ENCODE results near the gene NYAP2. TPM values are rescaled to one million over a fixed set of nuclear protein-coding genes. Genes with fewer than 3 reads are reported as not detected.

NYAP2 gene
- total and polyA plus RNA-seq, 2 of the 4 experiments (the other 2 are of a cell fraction): not detected

GRCh38 chr2:225496568-225496967 is 97.1 kb downstream of the NYAP2 start:
- H3K4me3 ChIP-seq (ENCODE audit: insufficient read depth, low read depth, low read length): no peak overlapping the region
- no peak overlapping the region for H2AK5ac ChIP-seq (ENCODE audit: low read depth, low read length)
- no peak overlapping the region for H3K4ac ChIP-seq (ENCODE audit: low read depth, low read length)
- H3K14ac ChIP-seq (replicated peaks; ENCODE audit: low read depth, low read length): no peak overlapping the region
- H3K27ac ChIP-seq (ENCODE audit: insufficient read depth, low read length): no peak overlapping the region
- no peak overlapping the region for H3K9ac ChIP-seq (ENCODE audit: low read depth, low read length)
- H3K79me1 ChIP-seq (ENCODE audit: low read depth in 1 of 2, low read length in 2 of 2): no peaks in the 10 kb centered on the region
- no peak for ATAC-seq (ENCODE audit: low read depth)
- no peak overlapping the region for H3K4me2 ChIP-seq (ENCODE audit: low read depth, low read length)
- DNase-seq: no peak
- no peak overlapping the region for H4K91ac ChIP-seq (ENCODE audit: insufficient read depth, low read depth, low read length)
- no peaks in the 10 kb centered on the region for H3K27me3 ChIP-seq (ENCODE audit: control insufficient read depth, insufficient read depth, low read length)
- H4K20me1 ChIP-seq (ENCODE audit: insufficient read depth, low read length): no peaks in the 10 kb centered on the region
- ChIA-PET CTCF (no interaction called here), POLR2A (ENCODE audit: unreplicated experiment) (no interaction called here)
- no peaks in the 10 kb centered on the region for H3K9me3 ChIP-seq (ENCODE audit: control insufficient read depth, insufficient read depth, low read length)
- no peak overlapping the region for H2BK15ac ChIP-seq (ENCODE audit: low read depth, low read length)
- no peak overlapping the region for H2AK9ac ChIP-seq (replicated peaks; ENCODE audit: low read depth, low read length, poor library complexity)
- H2AFZ ChIP-seq (replicated peaks; ENCODE audit: low read length, poor library complexity): no peak overlapping the region
- H3K56ac ChIP-seq (ENCODE audit: extremely low read depth, insufficient read depth, low read length): no peak overlapping the region
- intact Hi-C loops (cut with micrococcal nuclease) (no loop called here), dilution Hi-C loops (cut with HindIII; ENCODE audit: low sequenced_read_pairs, unreplicated experiment) (no loop called here), in situ Hi-C loops (cut with MboI; ENCODE audit: low sequenced_read_pairs) (no loop called here)
- H2BK120ac ChIP-seq (ENCODE audit: low read depth, low read length): no peak overlapping the region
- H3K36me3 ChIP-seq (ENCODE audit: control insufficient read depth, insufficient read depth, low read length): no peaks in the 10 kb centered on the region
- H2BK20ac ChIP-seq (ENCODE audit: low read depth, low read length): no peak overlapping the region
- WGBS, 2 experiments (ENCODE audit: extremely low coverage in 2 of 2, insufficient read length in 1 of 2): no CpG with 5 or more reads among the region's 1 CpG
- no peak overlapping the region for H4K8ac ChIP-seq (ENCODE audit: low read depth in 2 of 2, low read length in 2 of 2)
- no peaks in the 10 kb centered on the region for H3K4me1 ChIP-seq (ENCODE audit: control insufficient read depth, insufficient read depth, low read length)
- TF ChIP-seq USF2 (IDR thresholded peaks at IDR 0.05; ENCODE audit: low read depth, low read length) (no peak), FOS (IDR thresholded peaks at IDR 0.05; ENCODE audit: low read depth, low read length) (no peak), BHLHE40 (IDR thresholded peaks at IDR 0.05; ENCODE audit: low read depth, low read length) (no peak), CTCF (conservative IDR thresholded peaks at IDR 0.05; ENCODE audit: low read depth, low read length) (no peak), SMC3 (IDR thresholded peaks at IDR 0.05; ENCODE audit: low read depth, low read length) (no peak), RFX5 (IDR thresholded peaks at IDR 0.05; ENCODE audit: low read depth, low read length) (no peak), CEBPB (IDR thresholded peaks at IDR 0.05; ENCODE audit: low read depth, low read length) (no peak), CHD1 (IDR thresholded peaks at IDR 0.05; ENCODE audit: low read depth, low read length) (no peak), NFE2L2 (IDR thresholded peaks at IDR 0.05; ENCODE audit: low read depth, low read length) (no peak), POLR2A (IDR thresholded peaks at IDR 0.05; ENCODE audit: low read depth, low read length) (no peak), RCOR1 (IDR thresholded peaks at IDR 0.05; ENCODE audit: insufficient replicate concordance, low read length) (no peak), MAFK (IDR thresholded peaks at IDR 0.05; ENCODE audit: low read depth, low read length) (no peak), RAD21 (IDR thresholded peaks at IDR 0.05; ENCODE audit: low read length) (no peak), ELK1 (IDR thresholded peaks at IDR 0.05; ENCODE audit: borderline replicate concordance, low read depth, low read length) (no peak), MAZ (IDR thresholded peaks at IDR 0.05; ENCODE audit: borderline replicate concordance, low read depth, low read length) (no peak), MXI1 (IDR thresholded peaks at IDR 0.05; ENCODE audit: borderline replicate concordance, low read depth, low read length) (no peak)
- no peak overlapping the region for H3K23ac ChIP-seq (ENCODE audit: low read depth, low read length)
- no peak overlapping the region for H3K18ac ChIP-seq (ENCODE audit: low read depth, low read length)
- no peaks in the 10 kb centered on the region for H3K9me1 ChIP-seq (ENCODE audit: insufficient read depth, low read length)
- no TSS peak for BruUV-seq (replicated peaks)
- no peak overlapping the region for H2BK5ac ChIP-seq (ENCODE audit: low read depth, low read length, poor library complexity, severe bottlenecking)
- H4K5ac ChIP-seq (ENCODE audit: low read depth, low read length): no peak overlapping the region
